K562 (cell line): Measurements from ENCODE around the gene SYK. TPM values are rescaled to one million over a fixed set of nuclear protein-coding genes. Genes with fewer than 3 reads are reported as not detected.

Experiments used
- ATAC-seq: fragments of 200-7000 bp; cut with Tn5 transposase; 3 replicates; pipeline ENCODE4 v1.9.1; 2020; ENCODE audit warnings: moderate library complexity
- BruUV-seq: library from RNA; stranded (reverse); fragments of 400-500 nt; replicated peaks from 2 replicates; lab custom pipeline; 2021; lab: Mats Ljungman, UMichigan
- CTCF ChIA-PET: fragments of 300-600 bp; formaldehyde crosslinking; extraction: SDS; loops from one replicate; lab custom pipeline; 2021; ENCODE audit warnings: low intra/inter-chr PET ratio; lab: Yijun Ruan, JAX
- POLR2A ChIA-PET: fragments of 300-600, 350-650 bp; sonication (Branson Sonifier 250); formaldehyde crosslinking; extraction: SDS; loops from one replicate; lab custom pipeline; 2021; ENCODE audit warnings: antibody characterized with exemption, inconsistent platforms; lab: Yijun Ruan, JAX
- DNase-seq, 4 experiments: peaks; one replicate each; pipeline versions ENCODE4 v3.0.0 to v3.0.0-alpha.2; 2011 to 2018; ENCODE audit warnings: low spot score in 3 of 4, mixed read lengths in 3 of 4; ENCODE audit errors: extremely low read depth in 1 of 4
- FAIRE-seq: peaks from 2 replicates; lab custom pipeline; 2011; peaks lifted over from hg19 to GRCh38; lab: Jason Lieb, UNC
- H2AFZ ChIP-seq: 2 replicates; pipeline ENCODE4 v1.6.0; 2011; ENCODE audit warnings: low read depth, low read length, control low read depth, inconsistent platforms
- H3K27ac ChIP-seq: fragments of 200-600 bp; 3 replicates; pipeline ENCODE4 v1.8.0; 2011; ENCODE audit warnings: low read depth, mild to moderate bottlenecking, control low read depth, inconsistent platforms, low read length, moderate library complexity, mixed read lengths; ENCODE audit errors: extremely low read depth
- H3K27me3 ChIP-seq, 2 experiments: fragments of 300-600 bp in 1 of 2; 2 replicates in 1 of 2; 3 replicates in 1 of 2; pipeline versions ENCODE4 v1.6.0 to v1.8.0; 2011; ENCODE audit warnings: inconsistent platforms in 2 of 2, low read length in 2 of 2, mild to moderate bottlenecking in 1 of 2, mixed read lengths in 1 of 2, moderate library complexity in 1 of 2; ENCODE audit not compliant: control insufficient read depth in 2 of 2, insufficient read depth in 2 of 2
- H3K36me3 ChIP-seq: fragments of 300-600 bp; 3 replicates; pipeline ENCODE4 v1.8.0; 2011; ENCODE audit warnings: mild to moderate bottlenecking, low read length, inconsistent platforms; ENCODE audit not compliant: control insufficient read depth, insufficient read depth
- H3K4me1 ChIP-seq, 2 experiments: fragments of 200-600 bp in 1 of 2; replicated peaks in 1 of 2; 2 replicates in 1 of 2; 3 replicates in 1 of 2; pipeline versions ENCODE4 v1.5.1 to v1.8.0; 2011; ENCODE audit warnings: inconsistent platforms in 2 of 2, low read length in 2 of 2, mild to moderate bottlenecking in 1 of 2, mixed read lengths in 1 of 2, moderate library complexity in 1 of 2; ENCODE audit not compliant: control insufficient read depth in 2 of 2, insufficient read depth in 2 of 2
- H3K4me2 ChIP-seq: 2 replicates; pipeline ENCODE4 v1.6.1; 2011; ENCODE audit warnings: low read length, control low read depth, inconsistent platforms, mixed read lengths; ENCODE audit not compliant: insufficient read depth
- H3K4me3 ChIP-seq: fragments of 200-600 bp; sonication (generic), shearing (Covaris generic); 2 replicates; pipeline ENCODE4 v1.5.1; 2016; ENCODE audit warnings: control low read depth, inconsistent platforms
- H3K79me2 ChIP-seq: fragments of 200-600 bp; 3 replicates; pipeline ENCODE4 v1.8.0; 2011; ENCODE audit warnings: low read length, inconsistent platforms; ENCODE audit not compliant: control insufficient read depth, insufficient read depth
- H3K9ac ChIP-seq, 2 experiments: 2 replicates each; pipeline versions ENCODE4 v1.6.0 to v1.6.1; 2011; ENCODE audit warnings: low read depth in 2 of 2, low read length in 2 of 2, control low read depth in 1 of 2, inconsistent platforms in 1 of 2, mild to moderate bottlenecking in 1 of 2, mixed read lengths in 1 of 2; ENCODE audit not compliant: insufficient read depth in 1 of 2
- H3K9me1 ChIP-seq: one replicate; pipeline ENCODE4 v1.6.0; 2011; ENCODE audit warnings: inconsistent platforms, mild to moderate bottlenecking, low read length, moderate library complexity; ENCODE audit not compliant: control insufficient read depth, insufficient read depth
- H3K9me3 ChIP-seq: replicated peaks from 2 replicates; pipeline ENCODE4 v1.5.1; 2011; ENCODE audit warnings: low read depth, low read length, inconsistent platforms; ENCODE audit not compliant: control insufficient read depth, insufficient read depth
- H4K20me1 ChIP-seq: replicated peaks from 2 replicates; pipeline ENCODE4 v1.6.1; 2011; ENCODE audit warnings: low read length, inconsistent platforms, mixed read lengths; ENCODE audit not compliant: control insufficient read depth, insufficient read depth
- CEBPB ChIP-seq: fragments of 450-650 bp; IDR thresholded peaks from 2 replicates; pipeline ENCODE4 v1.6.1; 2016; ENCODE audit warnings: missing genetic modification characterization, missing compliant biosample characterization
- EWSR1 ChIP-seq: fragments of 450-650 bp; IDR thresholded peaks from 2 replicates; pipeline ENCODE4 v1.6.1; 2018; ENCODE audit warnings: borderline replicate concordance, mild to moderate bottlenecking, low read depth, moderate library complexity; ENCODE audit not compliant: partially characterized antibody
- GATAD2B ChIP-seq: fragments of 450-650 bp; IDR thresholded peaks from 2 replicates; pipeline ENCODE4 v1.6.1; 2017; ENCODE audit warnings: mild to moderate bottlenecking, borderline replicate concordance
- IFI16 ChIP-seq: fragments of 250-450 bp; sonication (Bioruptor Pico); IDR thresholded peaks from 2 replicates; pipeline ENCODE4 v2.1.2; 2022; ENCODE audit warnings: mild to moderate bottlenecking, inconsistent platforms
- LARP7 ChIP-seq: fragments of 450-650 bp; IDR thresholded peaks from 2 replicates; pipeline ENCODE4 v1.6.1; 2016
- PHF21A ChIP-seq: fragments of 450-650 bp; IDR thresholded peaks from 2 replicates; pipeline ENCODE4 v1.6.1; 2017; ENCODE audit warnings: low read depth, borderline replicate concordance
- RHOXF2B ChIP-seq: fragments of 250-450 bp; sonication (Bioruptor Pico); conservative IDR thresholded peaks from 2 replicates; pipeline ENCODE4 v1.5.1; 2021
- ZFP1 ChIP-seq: fragments of 450-650 bp; formaldehyde crosslinking; IDR thresholded peaks from 2 replicates; pipeline ENCODE4 v1.4.0; 2020; ENCODE audit warnings: mild to moderate bottlenecking, mixed read lengths
- ZNF830 ChIP-seq: fragments of 250-450 bp; sonication (Bioruptor Pico); IDR thresholded peaks from 2 replicates; pipeline ENCODE4 v1.5.0; 2021; ENCODE audit warnings: mild to moderate bottlenecking
- WGBS: fragments of 100-300 bp; shearing (Covaris generic); methylation state at CpG from one replicate; pipeline ENCODE4 v1.1.6; 2016; ENCODE audit warnings: low coverage, mixed read lengths; ENCODE audit not compliant: insufficient coverage; ENCODE audit errors: missing lambda C conversion rate; 5-methylcytosine and 5-hydroxymethylcytosine counted together
- in situ Hi-C: fragments of 300-500 bp; cut with MboI; formaldehyde crosslinking; loops from 4 replicates; pipeline ENCODE4 v1.15.0; 2018; ENCODE audit warnings: inconsistent platforms, mixed read lengths
- intact Hi-C: fragments of 100-400 bp; cut with micrococcal nuclease; formaldehyde crosslinking; loops from 2 replicates; pipeline ENCODE4 v1.14.2; 2022
- polyA plus RNA-seq, 8 experiments: library from polyadenylated mRNA; depleted of rRNA in 4 of 8; stranded (reverse) in 5 of 8; unstranded in 3 of 8; fragments of >200 nt; fragmentation: Nextera tagmentation in 2 of 8; fragmentation: Illumina TruSeq in 1 of 8; extraction: Ambion mirVana in 2 of 8; extraction: Trizol in 1 of 8; gene quantifications; 2 replicates each; pipeline versions ENCODE4 v1.2.1 to v1.2.3, GENCODE V29; 2011 to 2014; ENCODE audit warnings: inconsistent platforms in 1 of 8, missing spikeins in 1 of 8
- total RNA-seq, 7 experiments: library from RNA; depleted of rRNA in 6 of 7; stranded (reverse); fragments of >200 nt in 6 of 7; fragmentation: Illumina TruSeq in 2 of 7; extraction: Trizol in 2 of 7; gene quantifications; 2 replicates each; pipeline versions ENCODE4 v1.2.1 to v1.2.3, GENCODE V29; 2011 to 2021; ENCODE audit warnings: low replicate concordance in 1 of 7
- TF ChIP-seq, protein P1 (sequence below): sonication (generic); formaldehyde crosslinking; IDR thresholded peaks from 2 replicates; pipeline ENCODE4 v1.4.0; 2020; ENCODE audit warnings: mild to moderate bottlenecking, missing genetic modification reagents
- TF ChIP-seq, protein P2 (sequence below): fragments of 450-650 bp; IDR thresholded peaks from 2 replicates; pipeline ENCODE4 v1.6.1; 2016; ENCODE audit warnings: antibody characterized with exemption
- TF ChIP-seq, protein P3 (sequence below), 2 experiments: IDR thresholded peaks; 2 replicates each; pipeline ENCODE4 v1.6.1; 2011; ENCODE audit warnings: borderline replicate concordance in 1 of 2, control low read depth in 1 of 2, low read depth in 1 of 2, low read length in 1 of 2, mild to moderate bottlenecking in 1 of 2, mixed read lengths in 1 of 2, moderate library complexity in 1 of 2; ENCODE audit not compliant: insufficient read depth in 1 of 2, insufficient read length in 1 of 2, poor library complexity in 1 of 2, severe bottlenecking in 1 of 2; ENCODE audit errors: extremely low read depth in 1 of 2
- TF ChIP-seq, protein P4 (sequence below): fragments of 450-650 bp; formaldehyde crosslinking; conservative IDR thresholded peaks from 2 replicates; pipeline ENCODE4 v1.4.0; 2022; ENCODE audit warnings: mild to moderate bottlenecking, missing genetic modification characterization
- TF ChIP-seq, protein P5 (sequence below): fragments of 450-650 bp; IDR thresholded peaks from 2 replicates; pipeline ENCODE4 v1.7.1; 2018; ENCODE audit warnings: mild to moderate bottlenecking, low read depth; ENCODE audit not compliant: partially characterized antibody

The SYK gene
- total and polyA plus RNA-seq, 9 of the 15 experiments (the other 6 are each of a cell fraction or from before 2014, with no cell fraction given) = 3.9 to 32.7 (median 16.7) TPM

DNA sequence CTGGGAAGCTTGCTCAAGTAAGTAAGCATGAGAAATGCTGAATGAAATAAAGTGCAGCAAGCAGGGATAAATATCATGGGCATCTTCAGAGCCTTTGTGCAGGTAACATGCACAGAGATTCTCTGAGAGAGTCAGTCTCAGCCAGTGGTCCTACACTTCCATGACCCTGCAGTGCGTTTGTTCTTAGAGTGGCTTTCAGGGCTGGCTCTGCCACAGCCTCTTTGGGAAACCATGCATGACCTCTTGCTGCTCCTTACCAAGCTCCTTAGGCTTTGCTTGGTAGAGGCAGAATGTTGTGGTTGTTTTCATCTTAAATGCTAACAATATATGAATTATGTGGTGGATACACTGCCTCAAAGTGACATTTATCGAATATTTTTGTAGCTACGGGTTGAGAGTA, 5.4 kb downstream of the SYK start:
- no peak overlapping the region for H3K4me3 ChIP-seq
- H3K4me2 ChIP-seq = no peak overlapping the region
- no peaks in the 10 kb centered on the region; the same call in 1 of the 2 replicates for H4K20me1 ChIP-seq
- ChIA-PET CTCF (no interaction called here), POLR2A (no interaction called here)
- H3K9me3 ChIP-seq = no peaks in the 10 kb centered on the region
- H3K79me2 ChIP-seq = peaks cover 45% of the 10 kb centered on the region
- H3K4me1 ChIP-seq = peaks cover 1 to 21% of the 10 kb centered on the region in 2 experiments
- H3K36me3 ChIP-seq = peaks cover 6% of the 10 kb centered on the region
- H3K27me3 ChIP-seq = no peaks in the 10 kb centered on the region
- ATAC-seq (no peak), FAIRE-seq (no peak), DNase-seq (no peak)
- H3K27ac ChIP-seq = no peak overlapping the region
- WGBS = 68% methylated on average over 3 of the region's 3 CpGs
- H3K9ac ChIP-seq = no peak overlapping the region
- no TSS peak for BruUV-seq
- no peak overlapping the region for H2AFZ ChIP-seq
- no peaks in the 10 kb centered on the region for H3K9me1 ChIP-seq
- intact Hi-C loops = no loop called here
- in situ Hi-C loops = no loop called here
- TF ChIP-seq ZNF830 = no peak
- TF ChIP-seq GATAD2B = no peak
- TF ChIP-seq, protein P1, sequence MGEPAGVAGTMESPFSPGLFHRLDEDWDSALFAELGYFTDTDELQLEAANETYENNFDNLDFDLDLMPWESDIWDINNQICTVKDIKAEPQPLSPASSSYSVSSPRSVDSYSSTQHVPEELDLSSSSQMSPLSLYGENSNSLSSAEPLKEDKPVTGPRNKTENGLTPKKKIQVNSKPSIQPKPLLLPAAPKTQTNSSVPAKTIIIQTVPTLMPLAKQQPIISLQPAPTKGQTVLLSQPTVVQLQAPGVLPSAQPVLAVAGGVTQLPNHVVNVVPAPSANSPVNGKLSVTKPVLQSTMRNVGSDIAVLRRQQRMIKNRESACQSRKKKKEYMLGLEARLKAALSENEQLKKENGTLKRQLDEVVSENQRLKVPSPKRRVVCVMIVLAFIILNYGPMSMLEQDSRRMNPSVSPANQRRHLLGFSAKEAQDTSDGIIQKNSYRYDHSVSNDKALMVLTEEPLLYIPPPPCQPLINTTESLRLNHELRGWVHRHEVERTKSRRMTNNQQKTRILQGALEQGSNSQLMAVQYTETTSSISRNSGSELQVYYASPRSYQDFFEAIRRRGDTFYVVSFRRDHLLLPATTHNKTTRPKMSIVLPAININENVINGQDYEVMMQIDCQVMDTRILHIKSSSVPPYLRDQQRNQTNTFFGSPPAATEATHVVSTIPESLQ (CRISPR knock-in tag) = no peak
- TF ChIP-seq, protein P2, sequence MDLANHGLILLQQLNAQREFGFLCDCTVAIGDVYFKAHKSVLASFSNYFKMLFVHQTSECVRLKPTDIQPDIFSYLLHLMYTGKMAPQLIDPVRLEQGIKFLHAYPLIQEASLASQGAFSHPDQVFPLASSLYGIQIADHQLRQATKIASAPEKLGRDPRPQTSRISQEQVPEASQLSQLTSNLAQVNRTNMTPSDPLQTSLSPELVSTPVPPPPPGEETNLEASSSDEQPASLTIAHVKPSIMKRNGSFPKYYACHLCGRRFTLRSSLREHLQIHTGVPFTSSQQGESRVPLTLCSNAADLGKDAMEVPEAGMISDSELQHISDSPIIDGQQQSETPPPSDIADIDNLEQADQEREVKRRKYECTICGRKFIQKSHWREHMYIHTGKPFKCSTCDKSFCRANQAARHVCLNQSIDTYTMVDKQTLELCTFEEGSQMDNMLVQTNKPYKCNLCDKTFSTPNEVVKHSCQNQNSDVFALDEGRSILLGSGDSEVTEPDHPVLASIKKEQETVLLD = no peak
- TF ChIP-seq CEBPB (tag) = no peak
- TF ChIP-seq LARP7 = no peak
- no peak for TF ChIP-seq IFI16
- TF ChIP-seq, protein P3, sequence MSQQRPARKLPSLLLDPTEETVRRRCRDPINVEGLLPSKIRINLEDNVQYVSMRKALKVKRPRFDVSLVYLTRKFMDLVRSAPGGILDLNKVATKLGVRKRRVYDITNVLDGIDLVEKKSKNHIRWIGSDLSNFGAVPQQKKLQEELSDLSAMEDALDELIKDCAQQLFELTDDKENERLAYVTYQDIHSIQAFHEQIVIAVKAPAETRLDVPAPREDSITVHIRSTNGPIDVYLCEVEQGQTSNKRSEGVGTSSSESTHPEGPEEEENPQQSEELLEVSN (IDR thresholded peaks at IDR 0.05; ENCODE audit: borderline replicate concordance in 1 of 2, extremely low read depth in 1 of 2, insufficient read depth in 1 of 2, insufficient read length in 1 of 2, low read depth in 1 of 2, low read length in 1 of 2, poor library complexity in 1 of 2, severe bottlenecking in 1 of 2) = no peak
- no peak for TF ChIP-seq EWSR1
- TF ChIP-seq, protein P4, sequence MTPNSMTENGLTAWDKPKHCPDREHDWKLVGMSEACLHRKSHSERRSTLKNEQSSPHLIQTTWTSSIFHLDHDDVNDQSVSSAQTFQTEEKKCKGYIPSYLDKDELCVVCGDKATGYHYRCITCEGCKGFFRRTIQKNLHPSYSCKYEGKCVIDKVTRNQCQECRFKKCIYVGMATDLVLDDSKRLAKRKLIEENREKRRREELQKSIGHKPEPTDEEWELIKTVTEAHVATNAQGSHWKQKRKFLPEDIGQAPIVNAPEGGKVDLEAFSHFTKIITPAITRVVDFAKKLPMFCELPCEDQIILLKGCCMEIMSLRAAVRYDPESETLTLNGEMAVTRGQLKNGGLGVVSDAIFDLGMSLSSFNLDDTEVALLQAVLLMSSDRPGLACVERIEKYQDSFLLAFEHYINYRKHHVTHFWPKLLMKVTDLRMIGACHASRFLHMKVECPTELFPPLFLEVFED (CRISPR knock-in tag) = no peak
- TF ChIP-seq RHOXF2B = no peak
- no peak for TF ChIP-seq ZFP1 (CRISPR knock-in tag)
- TF ChIP-seq, protein P5, sequence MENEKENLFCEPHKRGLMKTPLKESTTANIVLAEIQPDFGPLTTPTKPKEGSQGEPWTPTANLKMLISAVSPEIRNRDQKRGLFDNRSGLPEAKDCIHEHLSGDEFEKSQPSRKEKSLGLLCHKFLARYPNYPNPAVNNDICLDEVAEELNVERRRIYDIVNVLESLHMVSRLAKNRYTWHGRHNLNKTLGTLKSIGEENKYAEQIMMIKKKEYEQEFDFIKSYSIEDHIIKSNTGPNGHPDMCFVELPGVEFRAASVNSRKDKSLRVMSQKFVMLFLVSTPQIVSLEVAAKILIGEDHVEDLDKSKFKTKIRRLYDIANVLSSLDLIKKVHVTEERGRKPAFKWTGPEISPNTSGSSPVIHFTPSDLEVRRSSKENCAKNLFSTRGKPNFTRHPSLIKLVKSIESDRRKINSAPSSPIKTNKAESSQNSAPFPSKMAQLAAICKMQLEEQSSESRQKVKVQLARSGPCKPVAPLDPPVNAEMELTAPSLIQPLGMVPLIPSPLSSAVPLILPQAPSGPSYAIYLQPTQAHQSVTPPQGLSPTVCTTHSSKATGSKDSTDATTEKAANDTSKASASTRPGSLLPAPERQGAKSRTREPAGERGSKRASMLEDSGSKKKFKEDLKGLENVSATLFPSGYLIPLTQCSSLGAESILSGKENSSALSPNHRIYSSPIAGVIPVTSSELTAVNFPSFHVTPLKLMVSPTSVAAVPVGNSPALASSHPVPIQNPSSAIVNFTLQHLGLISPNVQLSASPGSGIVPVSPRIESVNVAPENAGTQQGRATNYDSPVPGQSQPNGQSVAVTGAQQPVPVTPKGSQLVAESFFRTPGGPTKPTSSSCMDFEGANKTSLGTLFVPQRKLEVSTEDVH = no peak
- TF ChIP-seq PHF21A = no peak
